ENCODE data around the gene PRELID1. TPM values are rescaled to one million over a fixed set of nuclear protein-coding genes. Genes with fewer than 3 reads are reported as not detected.

The PRELID1 gene
- total RNA-seq: 101 and 120 TPM in 2 replicates

GRCh38 chr5:177303121-177303924 lies at the start of gene PRELID1, which contains the start of gene RAB24:
TSS of gene PRELID1 (plus strand) at chr5:177303799. CDS start at chr5:177303986, 187 bp downstream.
TSS of gene RAB24 (minus strand) at chr5:177303719. CDS start at chr5:177303288, 431 bp downstream.

GRCh38 chr5:177311723-177312648 lies 8.4 kb downstream of the PRELID1 start, which contains the start of gene MXD3:
TSS of gene MXD3 (minus strand) at chr5:177311898. CDS start at chr5:177311830, 68 bp downstream.

GRCh38 chr5:177351392-177352329 lies 48.1 kb downstream of the PRELID1 start, which contains the start of gene LMAN2:
TSS of gene LMAN2 (minus strand) at chr5:177351668. CDS start at chr5:177351647, 21 bp downstream.

Other genes with a start within 250 kb of the PRELID1 start
- gene FGFR4, start 216.9 kb upstream of the PRELID1 start, total RNA-seq: 0.25 and 0.66 TPM in 2 replicates
- gene NSD1, start 170.0 kb upstream of the PRELID1 start, total RNA-seq: 30.9 and 37.9 TPM in 2 replicates
- 17.8 and 22.1 TPM in 2 replicates for gene RAB24, start 80 bp upstream of the PRELID1 start, total RNA-seq
- gene MXD3, start 8.1 kb downstream of the PRELID1 start, total RNA-seq: 10.4 and 14.7 TPM in 2 replicates
- gene LMAN2, start 47.9 kb downstream of the PRELID1 start, total RNA-seq: 430 and 437 TPM in 2 replicates
- gene RGS14, start 54.1 kb downstream of the PRELID1 start, total RNA-seq: 2.2 and 5.1 TPM in 2 replicates
- not detected in 2 replicates for gene SLC34A1, start 80.6 kb downstream of the PRELID1 start, total RNA-seq
- not detected in 2 replicates for gene PFN3, start 96.9 kb downstream of the PRELID1 start, total RNA-seq
- 0.25 and 0.26 TPM in 2 replicates for gene F12, start 105.8 kb downstream of the PRELID1 start, total RNA-seq
- gene GRK6, start 122.9 kb downstream of the PRELID1 start, total RNA-seq: 15.8 and 21.7 TPM in 2 replicates
- gene PRR7, start 143.0 kb downstream of the PRELID1 start, total RNA-seq: 5.3 and 6.3 TPM in 2 replicates
- gene DBN1, start 169.8 kb downstream of the PRELID1 start, total RNA-seq: 124 and 135 TPM in 2 replicates
- gene PDLIM7, start 193.8 kb downstream of the PRELID1 start, total RNA-seq: 55.5 and 76.9 TPM in 2 replicates
- gene DOK3, start 206.0 kb downstream of the PRELID1 start, total RNA-seq: 1.4 and 2.0 TPM in 2 replicates
- gene DDX41, start 213.2 kb downstream of the PRELID1 start, total RNA-seq: 101 and 127 TPM in 2 replicates